Osteoblast (primary cell): ENCODE data around the gene CD9. TPM values are rescaled to one million over a fixed set of nuclear protein-coding genes. Genes with fewer than 3 reads are reported as not detected.

Experiments used
- DNase-seq: peaks from one replicate; pipeline ENCODE4 v3.0.0; 2011; ENCODE audit warnings: low spot score, mixed read lengths; ENCODE audit not compliant: insufficient read length; ENCODE audit errors: missing footprints
- H2AFZ ChIP-seq: 2 replicates; pipeline ENCODE4 v1.6.0; 2011; ENCODE audit warnings: mild to moderate bottlenecking, low read length
- H3K27ac ChIP-seq: 2 replicates; pipeline ENCODE4 v1.5.1; 2011; ENCODE audit warnings: mild to moderate bottlenecking, low read depth, low read length, moderate library complexity
- H3K27me3 ChIP-seq: 2 replicates; pipeline ENCODE4 v1.6.0; 2012; ENCODE audit warnings: mild to moderate bottlenecking, control low read depth, inconsistent platforms, low read length, moderate library complexity; ENCODE audit not compliant: insufficient read depth
- H3K36me3 ChIP-seq: 2 replicates; pipeline ENCODE4 v1.5.1; 2011; ENCODE audit warnings: mild to moderate bottlenecking, low read length, control low read depth, moderate library complexity; ENCODE audit not compliant: insufficient read depth
- H3K4me1 ChIP-seq: 2 replicates; pipeline ENCODE4 v1.5.1; 2011; ENCODE audit warnings: mild to moderate bottlenecking, low read length, control low read depth, moderate library complexity; ENCODE audit not compliant: insufficient read depth
- H3K4me2 ChIP-seq: 2 replicates; pipeline ENCODE4 v1.6.0; 2011; ENCODE audit warnings: mild to moderate bottlenecking, low read length; ENCODE audit not compliant: insufficient read depth
- H3K4me3 ChIP-seq: fragments of 200-600 bp; sonication (generic); 3 replicates; pipeline ENCODE4 v1.5.1; 2012; ENCODE audit warnings: mild to moderate bottlenecking, low read length, inconsistent platforms; ENCODE audit not compliant: insufficient read depth
- H3K79me2 ChIP-seq: 2 replicates; pipeline ENCODE4 v1.6.0; 2012; ENCODE audit warnings: mild to moderate bottlenecking, low read length, control low read depth, inconsistent platforms; ENCODE audit not compliant: insufficient read depth
- H3K9me3 ChIP-seq: 2 replicates; pipeline ENCODE4 v1.5.1; 2011; ENCODE audit warnings: low read depth, low read length, control low read depth
- H4K20me1 ChIP-seq: 2 replicates; pipeline ENCODE4 v1.6.0; 2012; ENCODE audit warnings: mild to moderate bottlenecking, low read length, control low read depth; ENCODE audit not compliant: insufficient read depth
- total RNA-seq: library from RNA; depleted of rRNA; stranded (reverse); fragments of >200 nt; gene quantifications from 2 replicates; pipeline ENCODE4 v1.2.3, GENCODE V29; 2012
- TF ChIP-seq, protein P1 (sequence below): IDR thresholded peaks from 2 replicates; pipeline ENCODE4 v1.5.1; 2011; ENCODE audit warnings: mild to moderate bottlenecking, low read depth, low read length, moderate library complexity; ENCODE audit errors: extremely low read depth

Gene CD9
- total RNA-seq = 19.4 and 34.4 TPM in 2 replicates

GRCh38 chr12:6200256-6201212 lies at the start of gene CD9:
Gene CD9 (plus strand): TSS chr12:6200400. CDS start chr12:6200500, 100 bp downstream.
- DNase-seq = peak; percentile 91
- Histone ChIP-seq H2AFZ (peak within 1 kb of the TSS; percentile 86), H3K4me3 (peak within 1 kb of the TSS; percentile 75), H3K36me3 (no peaks in the 10 kb centered on the region), H3K4me1 (peaks cover 3% of the 10 kb centered on the region), H3K27me3 (peaks cover 21% of the 10 kb centered on the region), H3K27ac (no peak within 1 kb of the TSS), H3K9me3 (no peaks in the 10 kb centered on the region), H3K4me2 (peak within 1 kb of the TSS; percentile 75), H4K20me1 (no peaks in the 10 kb centered on the region), H3K79me2 (peaks cover 2% of the 10 kb centered on the region)
- TF ChIP-seq, protein P1, sequence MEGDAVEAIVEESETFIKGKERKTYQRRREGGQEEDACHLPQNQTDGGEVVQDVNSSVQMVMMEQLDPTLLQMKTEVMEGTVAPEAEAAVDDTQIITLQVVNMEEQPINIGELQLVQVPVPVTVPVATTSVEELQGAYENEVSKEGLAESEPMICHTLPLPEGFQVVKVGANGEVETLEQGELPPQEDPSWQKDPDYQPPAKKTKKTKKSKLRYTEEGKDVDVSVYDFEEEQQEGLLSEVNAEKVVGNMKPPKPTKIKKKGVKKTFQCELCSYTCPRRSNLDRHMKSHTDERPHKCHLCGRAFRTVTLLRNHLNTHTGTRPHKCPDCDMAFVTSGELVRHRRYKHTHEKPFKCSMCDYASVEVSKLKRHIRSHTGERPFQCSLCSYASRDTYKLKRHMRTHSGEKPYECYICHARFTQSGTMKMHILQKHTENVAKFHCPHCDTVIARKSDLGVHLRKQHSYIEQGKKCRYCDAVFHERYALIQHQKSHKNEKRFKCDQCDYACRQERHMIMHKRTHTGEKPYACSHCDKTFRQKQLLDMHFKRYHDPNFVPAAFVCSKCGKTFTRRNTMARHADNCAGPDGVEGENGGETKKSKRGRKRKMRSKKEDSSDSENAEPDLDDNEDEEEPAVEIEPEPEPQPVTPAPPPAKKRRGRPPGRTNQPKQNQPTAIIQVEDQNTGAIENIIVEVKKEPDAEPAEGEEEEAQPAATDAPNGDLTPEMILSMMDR = no peak

GRCh38 chr12:6154730-6155459 lies 45.3 kb upstream of the CD9 start:
- no peaks in the 10 kb centered on the region for H4K20me1 ChIP-seq
- H3K36me3 ChIP-seq = no peaks in the 10 kb centered on the region
- no peak overlapping the region for H3K4me2 ChIP-seq
- peak overlapping the region; percentile 41 for H2AFZ ChIP-seq
- no peaks in the 10 kb centered on the region for H3K79me2 ChIP-seq
- no peaks in the 10 kb centered on the region for H3K9me3 ChIP-seq
- no peaks in the 10 kb centered on the region for H3K27me3 ChIP-seq
- TF ChIP-seq, protein P1 = no peak
- no peak for DNase-seq
- H3K4me1 ChIP-seq = no peaks in the 10 kb centered on the region
- H3K4me3 ChIP-seq = no peak overlapping the region
- no peak overlapping the region for H3K27ac ChIP-seq

DNA sequence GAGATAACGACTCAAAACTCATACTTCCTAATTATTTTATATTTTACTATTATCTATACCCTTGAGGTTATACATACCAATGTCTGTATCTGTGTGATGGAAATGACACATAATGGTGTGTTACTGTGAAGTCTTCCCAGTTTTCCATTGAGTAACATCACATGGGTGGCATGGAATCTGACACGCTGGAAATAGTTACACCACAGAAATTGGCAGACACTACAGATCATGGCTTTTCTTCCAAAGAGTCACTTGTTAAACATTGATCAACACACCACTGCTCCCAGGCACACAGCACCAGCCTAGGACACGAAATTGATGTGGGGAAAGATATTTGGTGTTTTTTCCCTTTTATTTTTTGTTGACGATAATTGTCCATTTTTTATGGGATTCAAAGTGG lies 42.7 kb upstream of the CD9 start:
- Histone ChIP-seq H3K79me2 (no peaks in the 10 kb centered on the region), H3K27ac (no peak overlapping the region), H2AFZ (no peak overlapping the region), H4K20me1 (no peaks in the 10 kb centered on the region), H3K4me3 (no peak overlapping the region), H3K9me3 (no peaks in the 10 kb centered on the region), H3K4me1 (peaks cover 4% of the 10 kb centered on the region), H3K36me3 (no peaks in the 10 kb centered on the region), H3K27me3 (no peaks in the 10 kb centered on the region), H3K4me2 (no peak overlapping the region)
- TF ChIP-seq, protein P1 = no peak
- DNase-seq = peak; percentile 62

DNA sequence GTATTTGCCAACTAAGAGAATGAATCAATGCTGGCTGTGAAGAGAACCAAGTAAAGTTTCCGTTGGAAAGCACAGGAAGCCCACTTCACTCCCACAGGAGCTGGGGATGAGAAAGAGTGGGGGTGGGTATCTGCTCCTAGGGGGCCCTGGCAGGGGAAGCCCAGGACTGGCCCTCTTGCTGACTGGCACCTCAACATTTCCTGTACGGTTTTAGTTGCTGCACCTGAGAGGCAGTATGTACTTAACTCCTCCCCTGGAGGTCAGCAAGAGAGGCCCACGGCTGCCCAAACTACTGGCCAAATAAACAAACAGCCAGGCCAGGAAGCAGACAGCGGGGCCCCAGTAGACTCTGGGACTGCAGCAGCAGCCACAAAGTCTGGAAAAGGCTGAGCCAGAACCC lies 41.9 kb upstream of the CD9 start:
- Histone ChIP-seq H3K9me3 (no peaks in the 10 kb centered on the region), H3K27me3 (no peaks in the 10 kb centered on the region), H3K4me3 (no peak overlapping the region), H3K4me2 (no peak overlapping the region), H3K36me3 (no peaks in the 10 kb centered on the region), H2AFZ (peak overlapping the region; percentile 36), H3K79me2 (no peaks in the 10 kb centered on the region), H3K27ac (no peak overlapping the region), H4K20me1 (no peaks in the 10 kb centered on the region), H3K4me1 (peaks cover 4% of the 10 kb centered on the region)
- TF ChIP-seq, protein P1 = no peak
- DNase-seq = peak; percentile 63
